HepG2 (cell line): ENCODE results near the gene PCYT2. TPM values are rescaled to one million over a fixed set of nuclear protein-coding genes. Genes with fewer than 3 reads are reported as not detected.

ENCODE experiments used
- FOXK1 ChIP-seq: sonication (generic); formaldehyde crosslinking; IDR thresholded peaks from 2 replicates; pipeline ENCODE4 v1.4.0; 2020; ENCODE audit warnings: low read depth, missing genetic modification reagents, borderline replicate concordance
- GFI1 ChIP-seq: sonication (generic); formaldehyde crosslinking; IDR thresholded peaks from 2 replicates; pipeline ENCODE4 v1.5.0; 2020; ENCODE audit warnings: missing genetic modification reagents, mild to moderate bottlenecking, borderline replicate concordance
- HIVEP1 ChIP-seq: sonication (generic); formaldehyde crosslinking; IDR thresholded peaks from 2 replicates; pipeline ENCODE4 v1.4.0; 2020; ENCODE audit warnings: mild to moderate bottlenecking, missing genetic modification reagents
- HNRNPK ChIP-seq: fragments of 200-400 bp; formaldehyde crosslinking; IDR thresholded peaks from 2 replicates; pipeline ENCODE4 v1.6.1; 2018; ENCODE audit warnings: low read length, low read depth, moderate library complexity, mild to moderate bottlenecking; ENCODE audit not compliant: poor library complexity, severe bottlenecking
- KMT2A ChIP-seq: sonication (generic); formaldehyde crosslinking; IDR thresholded peaks from 2 replicates; pipeline ENCODE4 v1.4.0; 2020; ENCODE audit warnings: missing genetic modification reagents
- MTF1 ChIP-seq: sonication (generic); formaldehyde crosslinking; IDR thresholded peaks from 2 replicates; pipeline ENCODE4 v1.5.0; 2020; ENCODE audit warnings: missing genetic modification reagents
- SALL1 ChIP-seq: sonication (generic); formaldehyde crosslinking; IDR thresholded peaks from 2 replicates; pipeline ENCODE4 v1.8.0; 2022; ENCODE audit warnings: mild to moderate bottlenecking, missing genetic modification reagents
- ZKSCAN1 ChIP-seq: fragments of 150-350 bp; IDR thresholded peaks from 2 replicates; pipeline ENCODE4 v1.6.1; 2014; ENCODE audit warnings: low read length
- ZNF530 ChIP-seq: sonication (generic); formaldehyde crosslinking; IDR thresholded peaks from 2 replicates; pipeline ENCODE4 v1.5.0; 2020; ENCODE audit warnings: low read depth, mild to moderate bottlenecking, missing genetic modification reagents
- ZNF572 ChIP-seq: sonication (generic); formaldehyde crosslinking; IDR thresholded peaks from 2 replicates; pipeline ENCODE4 v1.5.1; 2020; ENCODE audit warnings: mild to moderate bottlenecking, missing genetic modification reagents
- ZNF737 ChIP-seq: sonication (generic); formaldehyde crosslinking; IDR thresholded peaks from 2 replicates; pipeline ENCODE4 v1.5.0; 2020; ENCODE audit warnings: missing genetic modification reagents, mild to moderate bottlenecking, borderline replicate concordance
- ZNF747 ChIP-seq: sonication (generic); formaldehyde crosslinking; IDR thresholded peaks from 2 replicates; pipeline ENCODE4 v1.8.1; 2023; ENCODE audit warnings: missing genetic modification reagents, mild to moderate bottlenecking, borderline replicate concordance
- polyA plus RNA-seq, 8 experiments: library from polyadenylated mRNA; depleted of rRNA in 3 of 8; stranded (reverse) in 7 of 8; unstranded in 1 of 8; fragments of >200 nt; fragmentation: Illumina TruSeq in 4 of 8; extraction: Trizol in 4 of 8; gene quantifications; 2 replicates each; pipeline versions ENCODE4 v1.2.1 to v1.2.3, GENCODE V29; 2011 to 2016; ENCODE audit warnings: low read depth in 4 of 8, missing spikeins in 1 of 8, mixed read lengths in 1 of 8; ENCODE audit not compliant: insufficient read depth in 1 of 8
- total RNA-seq, 5 experiments: library from RNA; depleted of rRNA; stranded (reverse); fragments of >200 nt; fragmentation: Illumina TruSeq; extraction: Trizol; gene quantifications; 2 replicates each; pipeline ENCODE4 v1.2.3, GENCODE V29; 2016; ENCODE audit warnings: low read depth in 1 of 5
- TF ChIP-seq, protein P1 (sequence below): sonication (generic); formaldehyde crosslinking; conservative IDR thresholded peaks from 2 replicates; pipeline ENCODE4 v1.8.1; 2023; ENCODE audit warnings: missing genetic modification reagents
- TF ChIP-seq, protein P2 (sequence below): sonication (generic); formaldehyde crosslinking; IDR thresholded peaks from 2 replicates; pipeline ENCODE4 v1.9.0; 2022; ENCODE audit warnings: low read depth, missing genetic modification reagents
- TF ChIP-seq, protein P3 (sequence below): fragments of 450-650 bp; IDR thresholded peaks from 2 replicates; pipeline ENCODE4 v1.6.1; 2016
- TF ChIP-seq, protein P4 (sequence below): fragments of 450-650 bp; IDR thresholded peaks from 2 replicates; pipeline ENCODE4 v1.6.1; 2017; ENCODE audit warnings: mild to moderate bottlenecking
- TF ChIP-seq, protein P5 (sequence below): sonication (generic); formaldehyde crosslinking; IDR thresholded peaks from 2 replicates; pipeline ENCODE4 v1.8.0; 2022; ENCODE audit warnings: mild to moderate bottlenecking, missing genetic modification reagents
- TF ChIP-seq, protein P6 (sequence below): IDR thresholded peaks from 2 replicates; pipeline ENCODE4 v1.6.1; 2016; ENCODE audit warnings: control low read depth

PCYT2 gene
- total and polyA plus RNA-seq, 2 of the 13 experiments (the other 11 are each of a cell fraction or from before 2014, with no cell fraction given), result 147 to 297 TPM

DNA sequence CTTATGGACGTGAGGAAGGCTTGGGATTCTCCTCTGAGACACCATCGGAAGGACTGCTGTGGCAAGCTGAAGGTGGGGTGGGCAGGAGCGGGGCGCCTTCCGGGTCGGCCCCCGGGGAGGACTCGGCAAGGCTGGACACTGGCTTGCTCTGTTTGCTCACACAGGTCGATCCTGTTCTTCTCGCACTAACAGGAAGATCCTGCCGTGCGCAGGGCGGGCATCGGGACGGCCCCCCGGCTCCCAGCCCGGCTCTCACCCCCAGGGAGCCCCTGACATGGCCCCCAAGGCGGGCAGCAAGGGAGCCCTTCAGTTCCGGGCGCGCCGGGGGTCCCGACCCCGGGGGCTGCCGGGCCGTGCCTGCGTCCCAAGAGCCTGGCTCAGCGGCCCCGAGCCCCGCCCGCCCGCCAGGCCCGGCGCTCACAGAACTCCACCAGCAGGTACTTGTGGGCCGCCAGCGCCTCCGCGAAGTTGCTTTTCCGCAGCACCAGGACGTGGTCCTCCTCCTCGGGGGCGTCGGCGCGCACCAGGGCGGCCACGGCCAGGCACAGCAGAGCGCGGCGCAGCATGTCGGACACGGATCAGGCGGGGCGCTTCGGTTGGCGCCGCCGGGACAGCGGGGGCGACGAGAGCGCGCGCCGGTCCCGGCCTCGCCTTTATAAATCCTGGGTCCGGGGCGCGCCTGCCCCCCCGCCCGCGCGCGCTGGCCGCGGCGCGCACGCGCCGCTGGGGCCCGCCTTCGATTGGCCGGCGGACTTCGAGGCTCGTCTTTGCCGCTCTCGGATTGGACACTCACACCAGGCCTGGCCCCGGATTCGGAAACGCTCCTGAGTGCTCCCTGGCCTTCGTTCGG lies 51.1 kb downstream of the PCYT2 start, which contains the start of gene P4HB (continued):
- TF ChIP-seq KMT2A (CRISPR knock-in tag) (no peak), ZKSCAN1 (no peak), ZNF530 (CRISPR knock-in tag) (no peak), ZNF747 (CRISPR knock-in tag) (no peak), FOXK1 (CRISPR knock-in tag) (no peak), ZNF572 (no peak), HNRNPK (no peak), ZNF737 (CRISPR knock-in tag) (peak; percentile 13; the same call in 1 of the 2 replicates), GFI1 (CRISPR knock-in tag) (0 out of 2 replicates have a peak, but pooled peaks have one; percentile 30), HIVEP1 (CRISPR knock-in tag) (no peak), MTF1 (CRISPR knock-in tag) (no peak), SALL1 (CRISPR knock-in tag) (peak; percentile 61)
- TF ChIP-seq, protein P1, sequence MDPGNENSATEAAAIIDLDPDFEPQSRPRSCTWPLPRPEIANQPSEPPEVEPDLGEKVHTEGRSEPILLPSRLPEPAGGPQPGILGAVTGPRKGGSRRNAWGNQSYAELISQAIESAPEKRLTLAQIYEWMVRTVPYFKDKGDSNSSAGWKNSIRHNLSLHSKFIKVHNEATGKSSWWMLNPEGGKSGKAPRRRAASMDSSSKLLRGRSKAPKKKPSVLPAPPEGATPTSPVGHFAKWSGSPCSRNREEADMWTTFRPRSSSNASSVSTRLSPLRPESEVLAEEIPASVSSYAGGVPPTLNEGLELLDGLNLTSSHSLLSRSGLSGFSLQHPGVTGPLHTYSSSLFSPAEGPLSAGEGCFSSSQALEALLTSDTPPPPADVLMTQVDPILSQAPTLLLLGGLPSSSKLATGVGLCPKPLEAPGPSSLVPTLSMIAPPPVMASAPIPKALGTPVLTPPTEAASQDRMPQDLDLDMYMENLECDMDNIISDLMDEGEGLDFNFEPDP (CRISPR knock-in tag), result no peak
- TF ChIP-seq, protein P2, sequence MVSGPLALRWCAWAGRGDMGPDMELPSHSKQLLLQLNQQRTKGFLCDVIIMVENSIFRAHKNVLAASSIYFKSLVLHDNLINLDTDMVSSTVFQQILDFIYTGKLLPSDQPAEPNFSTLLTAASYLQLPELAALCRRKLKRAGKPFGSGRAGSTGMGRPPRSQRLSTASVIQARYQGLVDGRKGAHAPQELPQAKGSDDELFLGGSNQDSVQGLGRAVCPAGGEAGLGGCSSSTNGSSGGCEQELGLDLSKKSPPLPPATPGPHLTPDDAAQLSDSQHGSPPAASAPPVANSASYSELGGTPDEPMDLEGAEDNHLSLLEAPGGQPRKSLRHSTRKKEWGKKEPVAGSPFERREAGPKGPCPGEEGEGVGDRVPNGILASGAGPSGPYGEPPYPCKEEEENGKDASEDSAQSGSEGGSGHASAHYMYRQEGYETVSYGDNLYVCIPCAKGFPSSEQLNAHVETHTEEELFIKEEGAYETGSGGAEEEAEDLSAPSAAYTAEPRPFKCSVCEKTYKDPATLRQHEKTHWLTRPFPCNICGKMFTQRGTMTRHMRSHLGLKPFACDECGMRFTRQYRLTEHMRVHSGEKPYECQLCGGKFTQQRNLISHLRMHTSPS (CRISPR knock-in tag), result no peak; the same call in 1 of the 2 replicates
- TF ChIP-seq, protein P3, sequence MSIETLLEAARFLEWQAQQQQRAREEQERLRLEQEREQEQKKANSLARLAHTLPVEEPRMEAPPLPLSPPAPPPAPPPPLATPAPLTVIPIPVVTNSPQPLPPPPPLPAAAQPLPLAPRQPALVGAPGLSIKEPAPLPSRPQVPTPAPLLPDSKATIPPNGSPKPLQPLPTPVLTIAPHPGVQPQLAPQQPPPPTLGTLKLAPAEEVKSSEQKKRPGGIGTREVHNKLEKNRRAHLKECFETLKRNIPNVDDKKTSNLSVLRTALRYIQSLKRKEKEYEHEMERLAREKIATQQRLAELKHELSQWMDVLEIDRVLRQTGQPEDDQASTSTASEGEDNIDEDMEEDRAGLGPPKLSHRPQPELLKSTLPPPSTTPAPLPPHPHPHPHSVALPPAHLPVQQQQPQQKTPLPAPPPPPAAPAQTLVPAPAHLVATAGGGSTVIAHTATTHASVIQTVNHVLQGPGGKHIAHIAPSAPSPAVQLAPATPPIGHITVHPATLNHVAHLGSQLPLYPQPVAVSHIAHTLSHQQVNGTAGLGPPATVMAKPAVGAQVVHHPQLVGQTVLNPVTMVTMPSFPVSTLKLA, result no peak
- TF ChIP-seq, protein P4, sequence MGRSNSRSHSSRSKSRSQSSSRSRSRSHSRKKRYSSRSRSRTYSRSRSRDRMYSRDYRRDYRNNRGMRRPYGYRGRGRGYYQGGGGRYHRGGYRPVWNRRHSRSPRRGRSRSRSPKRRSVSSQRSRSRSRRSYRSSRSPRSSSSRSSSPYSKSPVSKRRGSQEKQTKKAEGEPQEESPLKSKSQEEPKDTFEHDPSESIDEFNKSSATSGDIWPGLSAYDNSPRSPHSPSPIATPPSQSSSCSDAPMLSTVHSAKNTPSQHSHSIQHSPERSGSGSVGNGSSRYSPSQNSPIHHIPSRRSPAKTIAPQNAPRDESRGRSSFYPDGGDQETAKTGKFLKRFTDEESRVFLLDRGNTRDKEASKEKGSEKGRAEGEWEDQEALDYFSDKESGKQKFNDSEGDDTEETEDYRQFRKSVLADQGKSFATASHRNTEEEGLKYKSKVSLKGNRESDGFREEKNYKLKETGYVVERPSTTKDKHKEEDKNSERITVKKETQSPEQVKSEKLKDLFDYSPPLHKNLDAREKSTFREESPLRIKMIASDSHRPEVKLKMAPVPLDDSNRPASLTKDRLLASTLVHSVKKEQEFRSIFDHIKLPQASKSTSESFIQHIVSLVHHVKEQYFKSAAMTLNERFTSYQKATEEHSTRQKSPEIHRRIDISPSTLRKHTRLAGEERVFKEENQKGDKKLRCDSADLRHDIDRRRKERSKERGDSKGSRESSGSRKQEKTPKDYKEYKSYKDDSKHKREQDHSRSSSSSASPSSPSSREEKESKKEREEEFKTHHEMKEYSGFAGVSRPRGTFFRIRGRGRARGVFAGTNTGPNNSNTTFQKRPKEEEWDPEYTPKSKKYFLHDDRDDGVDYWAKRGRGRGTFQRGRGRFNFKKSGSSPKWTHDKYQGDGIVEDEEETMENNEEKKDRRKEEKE, result no peak
- TF ChIP-seq, protein P5, sequence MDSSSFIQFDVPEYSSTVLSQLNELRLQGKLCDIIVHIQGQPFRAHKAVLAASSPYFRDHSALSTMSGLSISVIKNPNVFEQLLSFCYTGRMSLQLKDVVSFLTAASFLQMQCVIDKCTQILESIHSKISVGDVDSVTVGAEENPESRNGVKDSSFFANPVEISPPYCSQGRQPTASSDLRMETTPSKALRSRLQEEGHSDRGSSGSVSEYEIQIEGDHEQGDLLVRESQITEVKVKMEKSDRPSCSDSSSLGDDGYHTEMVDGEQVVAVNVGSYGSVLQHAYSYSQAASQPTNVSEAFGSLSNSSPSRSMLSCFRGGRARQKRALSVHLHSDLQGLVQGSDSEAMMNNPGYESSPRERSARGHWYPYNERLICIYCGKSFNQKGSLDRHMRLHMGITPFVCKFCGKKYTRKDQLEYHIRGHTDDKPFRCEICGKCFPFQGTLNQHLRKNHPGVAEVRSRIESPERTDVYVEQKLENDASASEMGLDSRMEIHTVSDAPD (CRISPR knock-in tag), result no peak
- TF ChIP-seq, protein P6, sequence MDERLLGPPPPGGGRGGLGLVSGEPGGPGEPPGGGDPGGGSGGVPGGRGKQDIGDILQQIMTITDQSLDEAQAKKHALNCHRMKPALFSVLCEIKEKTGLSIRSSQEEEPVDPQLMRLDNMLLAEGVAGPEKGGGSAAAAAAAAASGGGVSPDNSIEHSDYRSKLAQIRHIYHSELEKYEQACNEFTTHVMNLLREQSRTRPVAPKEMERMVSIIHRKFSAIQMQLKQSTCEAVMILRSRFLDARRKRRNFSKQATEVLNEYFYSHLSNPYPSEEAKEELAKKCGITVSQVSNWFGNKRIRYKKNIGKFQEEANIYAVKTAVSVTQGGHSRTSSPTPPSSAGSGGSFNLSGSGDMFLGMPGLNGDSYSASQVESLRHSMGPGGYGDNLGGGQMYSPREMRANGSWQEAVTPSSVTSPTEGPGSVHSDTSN, result no peak
